Nucleus accumbens (tissue), 56 donors: ENCODE results near the gene RICTOR.
"Not testable (repeated sequence)": the region's sequence is repeated elsewhere in the genome, so short reads cannot be mapped to it uniquely, and the experiment has no call there.

Experiments
- DNase-seq, 56 donors: peaks; one replicate each; lab custom pipeline; 2025; lab: John Stamatoyannopoulos, UW

The RICTOR gene

GRCh38 chr5:39013938-39014337 is 60.3 kb downstream of the RICTOR start:
- DNase-seq: no peak

GRCh38 chr5:39010958-39011357 is 63.2 kb downstream of the RICTOR start:
- not testable (repeated sequence) for DNase-seq

DNA sequence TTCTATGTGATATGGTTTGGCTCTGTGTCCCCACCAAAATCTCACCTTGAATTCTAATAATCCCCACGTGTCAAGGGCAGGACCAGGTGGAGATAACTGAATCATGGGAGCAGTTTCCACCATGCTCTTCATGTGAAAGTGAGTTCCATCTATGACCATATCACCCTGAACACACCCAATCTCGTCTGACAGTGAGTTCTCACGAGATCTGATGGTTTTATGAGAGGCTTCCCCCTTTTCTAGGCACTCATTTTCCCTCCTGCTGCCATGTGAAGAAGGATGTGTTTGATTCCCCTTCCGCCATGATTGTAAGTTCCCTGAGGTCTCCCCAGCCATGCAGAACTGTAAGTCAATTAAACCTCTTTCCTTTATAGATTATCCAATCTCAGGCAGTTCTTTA is 64.2 kb downstream of the RICTOR start:
- DNase-seq: no peak

- DNase-seq: no peak
Observed at GRCh38 chr5:39009280-39009679, 64.9 kb downstream of the RICTOR start.

- DNase-seq: no peak
Observed at GRCh38 chr5:39006650-39007049, 67.5 kb downstream of the RICTOR start.

- no peak for DNase-seq
Observed at GRCh38 chr5:39005566-39006232, 68.5 kb downstream of the RICTOR start.

GRCh38 chr5:39001683-39002082 is 72.5 kb downstream of the RICTOR start:
- DNase-seq: no peak

DNA sequence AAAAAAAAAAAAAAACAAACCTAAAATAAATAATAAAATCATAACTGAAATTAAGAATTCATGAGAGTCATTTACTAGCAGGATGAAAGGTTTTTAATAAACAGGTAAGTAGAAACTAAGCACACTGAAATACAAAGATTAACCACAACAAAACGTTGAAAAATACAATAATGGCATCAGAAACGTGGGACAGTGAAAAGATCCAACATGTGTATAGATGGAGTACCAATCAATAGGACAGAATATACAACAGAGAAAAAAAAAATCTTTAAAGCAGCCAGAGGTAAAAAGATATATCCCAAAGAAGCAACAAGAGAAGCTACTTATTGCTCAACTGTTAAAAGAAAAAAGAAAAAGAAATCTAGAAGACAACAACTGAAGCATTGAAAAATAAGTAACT is 75.2 kb downstream of the RICTOR start:
- DNase-seq: no peak

GRCh38 chr5:38997591-38997990 is 76.6 kb downstream of the RICTOR start:
- DNase-seq: no peak

DNA sequence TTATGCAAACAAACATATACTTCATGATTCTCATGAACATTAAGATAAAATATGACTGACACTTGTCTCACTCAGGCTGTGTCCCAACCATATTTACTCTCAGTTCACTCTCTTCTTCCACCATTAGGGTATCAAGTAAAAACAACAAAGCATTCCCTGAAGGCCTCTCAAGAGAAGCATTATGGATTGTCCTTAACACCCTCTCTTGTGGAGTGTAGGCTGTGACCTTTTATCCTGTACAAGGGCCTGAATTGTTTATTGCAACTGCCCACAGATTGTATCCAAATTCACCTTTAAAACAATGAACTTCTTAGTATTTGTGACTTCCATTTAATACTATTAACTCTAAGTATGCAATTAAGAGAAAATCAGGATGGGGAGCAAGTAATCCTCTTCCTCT is 78.1 kb downstream of the RICTOR start:
- DNase-seq: no peak

- DNase-seq: peak in 9 of 56 donors; percentile 0 to 21 (median 9)
Observed at GRCh38 chr5:38994324-38994927, 79.8 kb downstream of the RICTOR start.

DNA sequence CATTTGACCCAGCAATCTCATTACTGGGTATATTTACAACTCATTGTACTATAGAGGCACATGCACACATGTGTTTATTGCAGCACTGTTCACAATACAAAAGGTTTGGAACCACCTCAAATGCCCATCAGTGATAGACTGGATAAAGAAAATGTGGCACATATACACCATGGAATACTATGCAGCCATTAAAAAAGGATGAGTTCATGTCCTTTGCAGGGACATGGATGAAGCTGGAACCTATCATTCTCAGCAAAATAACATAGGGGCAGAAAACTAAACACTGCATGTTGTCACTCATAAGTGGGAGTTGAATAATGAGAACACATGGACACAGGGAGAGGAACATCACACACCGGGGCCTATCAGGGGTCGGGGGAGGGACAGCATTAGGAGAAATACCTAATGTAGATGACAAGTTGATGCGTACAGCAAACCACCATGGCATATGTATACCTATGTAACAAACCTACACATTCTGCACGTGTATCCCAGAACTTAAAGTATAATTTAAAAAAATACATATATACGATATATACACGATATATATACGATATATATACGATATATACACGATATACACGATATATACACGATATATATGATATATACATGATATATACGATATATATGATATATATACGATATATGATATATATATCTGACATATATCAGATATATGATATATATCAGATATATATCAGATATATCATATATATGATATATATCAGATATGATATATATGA is 84.1 kb downstream of the RICTOR start:
- not testable (repeated sequence) for DNase-seq

GRCh38 chr5:38985909-38986452 is 88.2 kb downstream of the RICTOR start:
- no peak for DNase-seq

GRCh38 chr5:38979535-38979934 is 94.7 kb downstream of the RICTOR start:
- DNase-seq: no peak

- no peak for DNase-seq
Observed at GRCh38 chr5:38978036-38978435, 96.2 kb downstream of the RICTOR start.

- no peak for DNase-seq
Observed at GRCh38 chr5:38968665-38969064, 105.5 kb downstream of the RICTOR start.

GRCh38 chr5:38961691-38962090 is 112.5 kb downstream of the RICTOR start:
- no peak for DNase-seq

GRCh38 chr5:38953426-38954012 is 120.7 kb downstream of the RICTOR start:
- DNase-seq: no peak

DNA sequence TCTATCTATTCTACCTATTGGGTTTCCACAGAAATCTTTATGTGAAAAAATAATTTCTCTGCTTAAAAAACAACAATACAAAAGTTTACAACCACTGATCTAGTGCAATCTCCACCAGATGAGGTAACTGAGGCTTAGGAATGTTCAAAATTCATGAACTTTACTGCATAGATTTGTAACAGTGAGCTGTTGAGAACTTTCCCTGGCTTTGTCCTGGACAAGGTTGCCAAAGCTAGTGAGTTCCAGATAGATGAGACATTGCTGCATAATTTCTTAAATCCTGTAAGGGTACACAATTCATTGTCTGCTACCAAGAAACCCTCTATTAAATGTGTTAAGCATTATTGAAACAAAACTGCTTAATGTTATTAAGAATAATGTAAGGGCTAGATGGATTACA is 125.7 kb downstream of the RICTOR start:
- no peak for DNase-seq

GRCh38 chr5:38944282-38944681 is 129.9 kb downstream of the RICTOR start:
- DNase-seq: no peak

DNA sequence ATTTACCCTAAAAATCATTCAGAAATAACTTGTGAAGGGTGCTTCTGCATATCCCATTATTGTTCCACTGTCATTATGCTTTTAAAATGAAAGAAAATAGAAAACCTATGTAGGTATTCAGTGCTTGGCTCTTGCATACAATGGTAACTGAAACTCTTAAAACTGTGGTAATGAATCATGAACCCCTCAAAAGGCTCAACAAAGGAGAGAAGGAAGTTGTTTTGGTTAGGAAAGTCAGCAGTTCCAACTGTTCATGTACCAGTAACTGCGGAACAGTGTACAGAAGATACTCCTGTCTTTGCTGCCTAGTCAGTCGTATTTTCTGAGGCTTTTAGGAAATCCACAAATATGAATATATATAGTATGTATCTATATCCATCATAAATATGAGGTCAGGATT is 132.3 kb downstream of the RICTOR start:
- DNase-seq: no peak
